Liver (tissue), 9 donors: ENCODE data around the gene SEMA3G. TPM values are rescaled to one million over a fixed set of nuclear protein-coding genes. Genes with fewer than 3 reads are reported as not detected.

Experiments used
- DNase-seq: peaks from one replicate; pipeline ENCODE4 v3.0.0-alpha.2; 2017; ENCODE audit warnings: low spot score
- H3K27ac ChIP-seq, 2 donors: one replicate each; pipeline ENCODE4 v1.7.0; 2013; ENCODE audit warnings: inconsistent platforms in 2 of 2, low read length in 2 of 2, control low read depth in 1 of 2, low read depth in 1 of 2, mild to moderate bottlenecking in 1 of 2
- H3K27me3 ChIP-seq, 4 donors: one replicate each; pipeline versions ENCODE4 v1.6.1 to v1.7.0; 2013; ENCODE audit warnings: low read length in 3 of 4, inconsistent platforms in 1 of 4, mild to moderate bottlenecking in 1 of 4, moderate library complexity in 1 of 4; ENCODE audit not compliant: control insufficient read depth in 4 of 4, insufficient read depth in 4 of 4
- H3K36me3 ChIP-seq, 4 donors: one replicate each; pipeline versions ENCODE4 v1.6.1 to v1.7.0; 2013; ENCODE audit warnings: low read length in 3 of 4, mild to moderate bottlenecking in 3 of 4, low read depth in 1 of 4, moderate library complexity in 1 of 4; ENCODE audit not compliant: control insufficient read depth in 4 of 4, insufficient read depth in 3 of 4
- H3K4me1 ChIP-seq, 4 donors: one replicate each; pipeline versions ENCODE4 v1.6.1 to v1.7.0; 2013; ENCODE audit warnings: low read length in 3 of 4, mild to moderate bottlenecking in 3 of 4, moderate library complexity in 1 of 4; ENCODE audit not compliant: control insufficient read depth in 4 of 4, insufficient read depth in 4 of 4
- H3K4me3 ChIP-seq, 3 donors: one replicate each; pipeline versions ENCODE4 v1.6.1 to v1.7.0; 2013; ENCODE audit warnings: low read length in 3 of 3, control low read depth in 1 of 3, low read depth in 1 of 3, mild to moderate bottlenecking in 1 of 3
- H3K9ac ChIP-seq, 2 donors: one replicate each; pipeline ENCODE4 v1.7.0; 2013; ENCODE audit warnings: low read length in 2 of 2, mild to moderate bottlenecking in 2 of 2, moderate library complexity in 2 of 2, control low read depth in 1 of 2, low read depth in 1 of 2
- H3K9me3 ChIP-seq, 4 donors: one replicate each; pipeline versions ENCODE4 v1.6.1 to v1.7.0; 2013; ENCODE audit warnings: low read length in 3 of 4; ENCODE audit not compliant: control insufficient read depth in 4 of 4
- CTCF ChIP-seq: fragments of 150-350 bp; IDR thresholded peaks from 2 replicates; pipeline ENCODE4 v1.5.1; 2017; ENCODE audit warnings: improper control_type of control experiment, low read depth, low read length; ENCODE audit not compliant: missing input control
- EGR1 ChIP-seq, 2 donors: IDR thresholded peaks; 2 replicates each; pipeline ENCODE4 v1.6.1; 2016 to 2018; ENCODE audit warnings: antibody characterized with exemption in 2 of 2, low read depth in 2 of 2
- FOXA1 ChIP-seq: IDR thresholded peaks from 2 replicates; pipeline ENCODE4 v1.6.1; 2016; ENCODE audit warnings: antibody characterized with exemption
- FOXA2 ChIP-seq: IDR thresholded peaks from 2 replicates; pipeline ENCODE4 v1.6.1; 2016; ENCODE audit warnings: antibody characterized with exemption
- GABPA ChIP-seq, 2 donors: IDR thresholded peaks in 1 of 2; conservative IDR thresholded peaks in 1 of 2; 2 replicates each; pipeline ENCODE4 v1.6.1; 2016; ENCODE audit warnings: antibody characterized with exemption in 2 of 2, mild to moderate bottlenecking in 1 of 2, moderate library complexity in 1 of 2
- HNF4A ChIP-seq, 2 donors: conservative IDR thresholded peaks; 2 replicates each; pipeline ENCODE4 v1.6.1; 2016; ENCODE audit warnings: antibody characterized with exemption in 2 of 2, mild to moderate bottlenecking in 2 of 2
- HNF4G ChIP-seq: IDR thresholded peaks from 2 replicates; pipeline ENCODE4 v1.6.1; 2016; ENCODE audit warnings: antibody characterized with exemption
- JUND ChIP-seq, 2 donors: IDR thresholded peaks; 2 replicates each; pipeline ENCODE4 v1.6.1; 2016; ENCODE audit warnings: antibody characterized with exemption in 2 of 2
- NR2F2 ChIP-seq: IDR thresholded peaks from 2 replicates; pipeline ENCODE4 v1.6.1; 2016; ENCODE audit warnings: antibody characterized with exemption
- RAD21 ChIP-seq, 2 donors: IDR thresholded peaks; 2 replicates each; pipeline ENCODE4 v1.6.1; 2016; ENCODE audit warnings: antibody characterized with exemption in 2 of 2, mild to moderate bottlenecking in 2 of 2
- RXRA ChIP-seq, 2 donors: IDR thresholded peaks; 2 replicates each; pipeline ENCODE4 v1.6.1; 2017 to 2018; ENCODE audit warnings: antibody characterized with exemption in 2 of 2, mild to moderate bottlenecking in 1 of 2
- SP1 ChIP-seq: IDR thresholded peaks from 2 replicates; pipeline ENCODE4 v1.6.1; 2018; ENCODE audit warnings: antibody characterized with exemption, mild to moderate bottlenecking
- TAF1 ChIP-seq: conservative IDR thresholded peaks from 2 replicates; pipeline ENCODE4 v1.6.1; 2016; ENCODE audit warnings: antibody characterized with exemption, mild to moderate bottlenecking
- YY1 ChIP-seq: IDR thresholded peaks from 2 replicates; pipeline ENCODE4 v1.6.1; 2016; ENCODE audit warnings: antibody characterized with exemption, mild to moderate bottlenecking
- WGBS: extraction: QIAGEN DNeasy Blood & Tissue Kit; methylation state at CpG from one replicate; pipeline ENCODE4 v1.1.7; 2013; 5-methylcytosine and 5-hydroxymethylcytosine counted together
- polyA plus RNA-seq, 2 donors: library from polyadenylated mRNA; stranded (reverse) in 1 of 2; unstranded in 1 of 2; fragments of 200-250 nt in 1 of 2; fragments of >200 nt in 1 of 2; fragmentation: Nextera tagmentation in 1 of 2; extraction: Ambion mirVana in 1 of 2; gene quantifications; one replicate each; pipeline versions ENCODE4 v1.2.1 to v1.2.3, GENCODE V29; 2013 to 2015
- total RNA-seq, 2 donors: library from RNA; depleted of rRNA; stranded (reverse); fragments of >200 nt; gene quantifications; one replicate each; pipeline ENCODE4 v1.2.3, GENCODE V29; 2014
- TF ChIP-seq, protein P1 (sequence below): IDR thresholded peaks from 2 replicates; pipeline ENCODE4 v1.6.1; 2016; ENCODE audit warnings: antibody characterized with exemption
- TF ChIP-seq, protein P2 (sequence below): IDR thresholded peaks from 2 replicates; pipeline ENCODE4 v1.6.1; 2016; ENCODE audit warnings: antibody characterized with exemption, mild to moderate bottlenecking
- TF ChIP-seq, protein P3 (sequence below): IDR thresholded peaks from 2 replicates; pipeline ENCODE4 v1.6.1; 2016; ENCODE audit warnings: antibody characterized with exemption
- TF ChIP-seq, protein P4 (sequence below): IDR thresholded peaks from 2 replicates; pipeline ENCODE4 v1.6.1; 2016; ENCODE audit warnings: antibody characterized with exemption
- donor health status: healthy.
- donor health status: healthy.
- donor health status: healthy.
- donor health status: healthy.
- donor health status: healthy.

The SEMA3G gene
- total and polyA plus RNA-seq, 4 donors, result 0.47 to 1.2 (median 0.74) TPM

DNA sequence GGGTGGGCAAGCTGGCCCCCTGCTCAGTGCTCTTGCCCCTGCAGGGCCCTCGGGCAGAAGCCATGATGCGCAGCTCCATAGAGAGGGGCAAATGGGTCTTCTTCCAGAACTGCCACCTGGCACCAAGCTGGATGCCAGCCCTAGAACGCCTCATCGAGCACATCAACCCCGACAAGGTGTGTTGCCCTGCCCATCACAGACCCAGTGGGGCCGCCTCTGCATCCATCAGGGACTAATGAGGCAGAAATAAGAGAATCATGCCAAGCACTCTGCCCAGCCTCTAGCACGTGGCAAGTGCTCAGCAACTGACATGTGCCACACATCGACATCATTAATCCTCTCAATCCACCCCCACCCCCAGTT is 49.4 kb downstream of the SEMA3G start:
- Histone ChIP-seq H3K9ac (no peak overlapping the region), H3K4me1 (no peaks in the 10 kb centered on the region), H3K9me3 (no peaks in the 10 kb centered on the region), H3K27me3 (no peaks in the 10 kb centered on the region), H3K36me3 (peaks cover 7 to 72% (median 29%) of the 10 kb centered on the region in 4 donors), H3K4me3 (no peak overlapping the region), H3K27ac (no peak overlapping the region)
- TF ChIP-seq JUND (IDR thresholded peaks at IDR 0.05) (no peak), GABPA (IDR thresholded peaks at IDR 0.05 in 1 of 2, conservative IDR thresholded peaks at IDR 0.05 in 1 of 2) (no peak), CTCF (no peak), TAF1 (no peak), EGR1 (IDR thresholded peaks at IDR 0.05; ENCODE audit: low read depth in 2 of 2) (no peak), FOXA1 (no peak), NR2F2 (no peak), RAD21 (IDR thresholded peaks at IDR 0.05) (no peak), YY1 (no peak), SP1 (no peak), HNF4A (conservative IDR thresholded peaks at IDR 0.05) (no peak), HNF4G (no peak), RXRA (IDR thresholded peaks at IDR 0.05) (no peak), FOXA2 (no peak)
- TF ChIP-seq, protein P1, sequence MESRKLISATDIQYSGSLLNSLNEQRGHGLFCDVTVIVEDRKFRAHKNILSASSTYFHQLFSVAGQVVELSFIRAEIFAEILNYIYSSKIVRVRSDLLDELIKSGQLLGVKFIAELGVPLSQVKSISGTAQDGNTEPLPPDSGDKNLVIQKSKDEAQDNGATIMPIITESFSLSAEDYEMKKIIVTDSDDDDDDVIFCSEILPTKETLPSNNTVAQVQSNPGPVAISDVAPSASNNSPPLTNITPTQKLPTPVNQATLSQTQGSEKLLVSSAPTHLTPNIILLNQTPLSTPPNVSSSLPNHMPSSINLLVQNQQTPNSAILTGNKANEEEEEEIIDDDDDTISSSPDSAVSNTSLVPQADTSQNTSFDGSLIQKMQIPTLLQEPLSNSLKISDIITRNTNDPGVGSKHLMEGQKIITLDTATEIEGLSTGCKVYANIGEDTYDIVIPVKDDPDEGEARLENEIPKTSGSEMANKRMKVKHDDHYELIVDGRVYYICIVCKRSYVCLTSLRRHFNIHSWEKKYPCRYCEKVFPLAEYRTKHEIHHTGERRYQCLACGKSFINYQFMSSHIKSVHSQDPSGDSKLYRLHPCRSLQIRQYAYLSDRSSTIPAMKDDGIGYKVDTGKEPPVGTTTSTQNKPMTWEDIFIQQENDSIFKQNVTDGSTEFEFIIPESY, result no peak
- TF ChIP-seq, protein P2, sequence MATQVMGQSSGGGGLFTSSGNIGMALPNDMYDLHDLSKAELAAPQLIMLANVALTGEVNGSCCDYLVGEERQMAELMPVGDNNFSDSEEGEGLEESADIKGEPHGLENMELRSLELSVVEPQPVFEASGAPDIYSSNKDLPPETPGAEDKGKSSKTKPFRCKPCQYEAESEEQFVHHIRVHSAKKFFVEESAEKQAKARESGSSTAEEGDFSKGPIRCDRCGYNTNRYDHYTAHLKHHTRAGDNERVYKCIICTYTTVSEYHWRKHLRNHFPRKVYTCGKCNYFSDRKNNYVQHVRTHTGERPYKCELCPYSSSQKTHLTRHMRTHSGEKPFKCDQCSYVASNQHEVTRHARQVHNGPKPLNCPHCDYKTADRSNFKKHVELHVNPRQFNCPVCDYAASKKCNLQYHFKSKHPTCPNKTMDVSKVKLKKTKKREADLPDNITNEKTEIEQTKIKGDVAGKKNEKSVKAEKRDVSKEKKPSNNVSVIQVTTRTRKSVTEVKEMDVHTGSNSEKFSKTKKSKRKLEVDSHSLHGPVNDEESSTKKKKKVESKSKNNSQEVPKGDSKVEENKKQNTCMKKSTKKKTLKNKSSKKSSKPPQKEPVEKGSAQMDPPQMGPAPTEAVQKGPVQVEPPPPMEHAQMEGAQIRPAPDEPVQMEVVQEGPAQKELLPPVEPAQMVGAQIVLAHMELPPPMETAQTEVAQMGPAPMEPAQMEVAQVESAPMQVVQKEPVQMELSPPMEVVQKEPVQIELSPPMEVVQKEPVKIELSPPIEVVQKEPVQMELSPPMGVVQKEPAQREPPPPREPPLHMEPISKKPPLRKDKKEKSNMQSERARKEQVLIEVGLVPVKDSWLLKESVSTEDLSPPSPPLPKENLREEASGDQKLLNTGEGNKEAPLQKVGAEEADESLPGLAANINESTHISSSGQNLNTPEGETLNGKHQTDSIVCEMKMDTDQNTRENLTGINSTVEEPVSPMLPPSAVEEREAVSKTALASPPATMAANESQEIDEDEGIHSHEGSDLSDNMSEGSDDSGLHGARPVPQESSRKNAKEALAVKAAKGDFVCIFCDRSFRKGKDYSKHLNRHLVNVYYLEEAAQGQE, result no peak
- TF ChIP-seq, protein P3, sequence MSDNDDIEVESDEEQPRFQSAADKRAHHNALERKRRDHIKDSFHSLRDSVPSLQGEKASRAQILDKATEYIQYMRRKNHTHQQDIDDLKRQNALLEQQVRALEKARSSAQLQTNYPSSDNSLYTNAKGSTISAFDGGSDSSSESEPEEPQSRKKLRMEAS, result no peak
- TF ChIP-seq, protein P4, sequence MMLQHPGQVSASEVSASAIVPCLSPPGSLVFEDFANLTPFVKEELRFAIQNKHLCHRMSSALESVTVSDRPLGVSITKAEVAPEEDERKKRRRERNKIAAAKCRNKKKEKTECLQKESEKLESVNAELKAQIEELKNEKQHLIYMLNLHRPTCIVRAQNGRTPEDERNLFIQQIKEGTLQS, result no peak
- DNase-seq, result no peak
- WGBS, result 93% methylated on average over 8 of the region's 8 CpGs
